ENCODE data around the gene SLFN12L. TPM values are rescaled to one million over a fixed set of nuclear protein-coding genes. Genes with fewer than 3 reads are reported as not detected.
"Not testable (repeated sequence)": the region's sequence is repeated elsewhere in the genome, so short reads cannot be mapped to it uniquely, and the experiment has no call there.

Gene SLFN12L
- total RNA-seq, 1 donor from 2014 or later, result 0.30 TPM

GRCh38 chr17:35543856-35544255 is 6.4 kb upstream of the SLFN12L start:
- DNase-seq (ENCODE audit: low spot score) (no peak), ATAC-seq (no peak)

GRCh38 chr17:35542990-35543389 is 5.5 kb upstream of the SLFN12L start:
- ATAC-seq (no peak), DNase-seq (ENCODE audit: low spot score) (no peak)

GRCh38 chr17:35541434-35541833 is 4.0 kb upstream of the SLFN12L start:
- ATAC-seq, result no peak
- no peak for DNase-seq (ENCODE audit: low spot score)

GRCh38 chr17:35540589-35541404 is 3.3 kb upstream of the SLFN12L start:
- DNase-seq (ENCODE audit: low spot score) (peak; percentile 65), ATAC-seq (peak; percentile 72)

- ATAC-seq (no peak), DNase-seq (ENCODE audit: low spot score) (no peak)
Measured at GRCh38 chr17:35539659-35540026, 2.2 kb upstream of the SLFN12L start.

- ATAC-seq, result no peak
Measured at GRCh38 chr17:35536664-35537171, 760 bp downstream of the SLFN12L start.

GRCh38 chr17:35535406-35535805 is 2.1 kb downstream of the SLFN12L start:
- ATAC-seq; DNase-seq (ENCODE audit: low spot score): not testable (repeated sequence)

More at GRCh38 chr17:35536664-35537171, 760 bp downstream of the SLFN12L start:
- DNase-seq (ENCODE audit: low spot score), result no peak

- ATAC-seq (peak; percentile 81), DNase-seq (ENCODE audit: low spot score) (no peak)
Measured at GRCh38 chr17:35534576-35535093, 2.8 kb downstream of the SLFN12L start.

GRCh38 chr17:35531160-35531559 is 6.3 kb downstream of the SLFN12L start:
- DNase-seq (ENCODE audit: low spot score), result no peak
- ATAC-seq, result no peak

GRCh38 chr17:35529866-35530265 is 7.6 kb downstream of the SLFN12L start:
- no peak for ATAC-seq
- no peak for DNase-seq (ENCODE audit: low spot score)

GRCh38 chr17:35529326-35529725 is 8.2 kb downstream of the SLFN12L start:
- DNase-seq (ENCODE audit: low spot score); ATAC-seq: not testable (repeated sequence)

- DNase-seq (ENCODE audit: low spot score) (no peak), ATAC-seq (no peak)
Measured at GRCh38 chr17:35523296-35523695, 14.2 kb downstream of the SLFN12L start.

- DNase-seq (ENCODE audit: low spot score); ATAC-seq: not testable (repeated sequence)
Measured at GRCh38 chr17:35521654-35522256, 15.7 kb downstream of the SLFN12L start.

GRCh38 chr17:35521150-35521549 is 16.3 kb downstream of the SLFN12L start:
- ATAC-seq (no peak), DNase-seq (ENCODE audit: low spot score) (no peak)

- DNase-seq (ENCODE audit: low spot score), result no peak
- no peak for ATAC-seq
Measured at GRCh38 chr17:35519906-35520442, 17.5 kb downstream of the SLFN12L start.

GRCh38 chr17:35519439-35519838 is 18.0 kb downstream of the SLFN12L start:
- DNase-seq (ENCODE audit: low spot score) (no peak), ATAC-seq (no peak)

- DNase-seq (ENCODE audit: low spot score); ATAC-seq: not testable (repeated sequence)
Measured at GRCh38 chr17:35518431-35518830, 19.0 kb downstream of the SLFN12L start.

- ATAC-seq (no peak), DNase-seq (ENCODE audit: low spot score) (no peak)
Measured at GRCh38 chr17:35515027-35515426, 22.5 kb downstream of the SLFN12L start.

- ATAC-seq (no peak), DNase-seq (ENCODE audit: low spot score) (no peak)
Measured at GRCh38 chr17:35514564-35514963, 22.9 kb downstream of the SLFN12L start.

GRCh38 chr17:35510052-35510451 is 27.4 kb downstream of the SLFN12L start:
- DNase-seq (ENCODE audit: low spot score), result no peak
- no peak for ATAC-seq

GRCh38 chr17:35507714-35508113 is 29.8 kb downstream of the SLFN12L start:
- not testable (repeated sequence) for ATAC-seq; DNase-seq (ENCODE audit: low spot score)

GRCh38 chr17:35499548-35499947 is 37.9 kb downstream of the SLFN12L start:
- ATAC-seq (no peak), DNase-seq (ENCODE audit: low spot score) (no peak)
